K562 (cell line): ENCODE results near the gene DISC1. TPM values are rescaled to one million over a fixed set of nuclear protein-coding genes. Genes with fewer than 3 reads are reported as not detected.

Experiments
- ATAC-seq: fragments of 200-7000 bp; cut with Tn5 transposase; 3 replicates; pipeline ENCODE4 v1.9.1; 2020; ENCODE audit warnings: moderate library complexity
- BruUV-seq: library from RNA; stranded (reverse); fragments of 400-500 nt; replicated peaks from 2 replicates; lab custom pipeline; 2021; lab: Mats Ljungman, UMichigan
- CTCF ChIA-PET: fragments of 300-600 bp; formaldehyde crosslinking; extraction: SDS; loops from one replicate; lab custom pipeline; 2021; ENCODE audit warnings: low intra/inter-chr PET ratio; lab: Yijun Ruan, JAX
- POLR2A ChIA-PET: fragments of 300-600, 350-650 bp; sonication (Branson Sonifier 250); formaldehyde crosslinking; extraction: SDS; loops from one replicate; lab custom pipeline; 2021; ENCODE audit warnings: antibody characterized with exemption, inconsistent platforms; lab: Yijun Ruan, JAX
- DNase-seq, 4 experiments: peaks; one replicate each; pipeline versions ENCODE4 v3.0.0 to v3.0.0-alpha.2; 2011 to 2018; ENCODE audit warnings: low spot score in 3 of 4, mixed read lengths in 3 of 4; ENCODE audit errors: extremely low read depth in 1 of 4
- FAIRE-seq: peaks from 2 replicates; lab custom pipeline; 2011; peaks lifted over from hg19 to GRCh38; lab: Jason Lieb, UNC
- H2AFZ ChIP-seq: 2 replicates; pipeline ENCODE4 v1.6.0; 2011; ENCODE audit warnings: low read depth, low read length, control low read depth, inconsistent platforms
- H3K27ac ChIP-seq: fragments of 200-600 bp; 3 replicates; pipeline ENCODE4 v1.8.0; 2011; ENCODE audit warnings: low read depth, mild to moderate bottlenecking, control low read depth, inconsistent platforms, low read length, moderate library complexity, mixed read lengths; ENCODE audit errors: extremely low read depth
- H3K27me3 ChIP-seq, 2 experiments: fragments of 300-600 bp in 1 of 2; 2 replicates in 1 of 2; 3 replicates in 1 of 2; pipeline versions ENCODE4 v1.6.0 to v1.8.0; 2011; ENCODE audit warnings: inconsistent platforms in 2 of 2, low read length in 2 of 2, mild to moderate bottlenecking in 1 of 2, mixed read lengths in 1 of 2, moderate library complexity in 1 of 2; ENCODE audit not compliant: control insufficient read depth in 2 of 2, insufficient read depth in 2 of 2
- H3K36me3 ChIP-seq: fragments of 300-600 bp; 3 replicates; pipeline ENCODE4 v1.8.0; 2011; ENCODE audit warnings: mild to moderate bottlenecking, low read length, inconsistent platforms; ENCODE audit not compliant: control insufficient read depth, insufficient read depth
- H3K4me1 ChIP-seq, 2 experiments: fragments of 200-600 bp in 1 of 2; replicated peaks in 1 of 2; 2 replicates in 1 of 2; 3 replicates in 1 of 2; pipeline versions ENCODE4 v1.5.1 to v1.8.0; 2011; ENCODE audit warnings: inconsistent platforms in 2 of 2, low read length in 2 of 2, mild to moderate bottlenecking in 1 of 2, mixed read lengths in 1 of 2, moderate library complexity in 1 of 2; ENCODE audit not compliant: control insufficient read depth in 2 of 2, insufficient read depth in 2 of 2
- H3K4me2 ChIP-seq: 2 replicates; pipeline ENCODE4 v1.6.1; 2011; ENCODE audit warnings: low read length, control low read depth, inconsistent platforms, mixed read lengths; ENCODE audit not compliant: insufficient read depth
- H3K4me3 ChIP-seq: fragments of 200-600 bp; sonication (generic), shearing (Covaris generic); 2 replicates; pipeline ENCODE4 v1.5.1; 2016; ENCODE audit warnings: control low read depth, inconsistent platforms
- H3K79me2 ChIP-seq: fragments of 200-600 bp; 3 replicates; pipeline ENCODE4 v1.8.0; 2011; ENCODE audit warnings: low read length, inconsistent platforms; ENCODE audit not compliant: control insufficient read depth, insufficient read depth
- H3K9ac ChIP-seq, 2 experiments: 2 replicates each; pipeline versions ENCODE4 v1.6.0 to v1.6.1; 2011; ENCODE audit warnings: low read depth in 2 of 2, low read length in 2 of 2, control low read depth in 1 of 2, inconsistent platforms in 1 of 2, mild to moderate bottlenecking in 1 of 2, mixed read lengths in 1 of 2; ENCODE audit not compliant: insufficient read depth in 1 of 2
- H3K9me1 ChIP-seq: one replicate; pipeline ENCODE4 v1.6.0; 2011; ENCODE audit warnings: inconsistent platforms, mild to moderate bottlenecking, low read length, moderate library complexity; ENCODE audit not compliant: control insufficient read depth, insufficient read depth
- H3K9me3 ChIP-seq: replicated peaks from 2 replicates; pipeline ENCODE4 v1.5.1; 2011; ENCODE audit warnings: low read depth, low read length, inconsistent platforms; ENCODE audit not compliant: control insufficient read depth, insufficient read depth
- H4K20me1 ChIP-seq: replicated peaks from 2 replicates; pipeline ENCODE4 v1.6.1; 2011; ENCODE audit warnings: low read length, inconsistent platforms, mixed read lengths; ENCODE audit not compliant: control insufficient read depth, insufficient read depth
- ARID2 ChIP-seq: fragments of 450-650 bp; IDR thresholded peaks from 2 replicates; pipeline ENCODE4 v1.6.1; 2017; ENCODE audit warnings: antibody characterized with exemption, mild to moderate bottlenecking
- CEBPB ChIP-seq: fragments of 450-650 bp; IDR thresholded peaks from 2 replicates; pipeline ENCODE4 v1.6.1; 2016; ENCODE audit warnings: missing genetic modification characterization, missing compliant biosample characterization
- CEBPG ChIP-seq, 3 experiments: fragments of 200-800 bp in 1 of 3; sonication (Bioruptor generic) in 1 of 3; sonication (generic) in 1 of 3; formaldehyde crosslinking in 1 of 3; IDR thresholded peaks in 2 of 3; conservative IDR thresholded peaks in 1 of 3; 2 replicates each; pipeline versions ENCODE4 v1.6.1 to v1.8.0; 2016 to 2022; ENCODE audit warnings: missing compliant biosample characterization in 2 of 3, missing genetic modification characterization in 2 of 3, mild to moderate bottlenecking in 1 of 3, missing genetic modification reagents in 1 of 3
- JUN ChIP-seq, 2 experiments: sonication (generic) in 1 of 2; formaldehyde crosslinking in 1 of 2; IDR thresholded peaks; 2 replicates each; pipeline versions ENCODE4 v1.6.1 to v1.8.0; 2012 to 2022; ENCODE audit warnings: borderline replicate concordance in 2 of 2, mild to moderate bottlenecking in 2 of 2, improper control_type of control experiment in 1 of 2, low read depth in 1 of 2, low read length in 1 of 2, missing genetic modification reagents in 1 of 2
- RHOXF2B ChIP-seq: fragments of 250-450 bp; sonication (Bioruptor Pico); conservative IDR thresholded peaks from 2 replicates; pipeline ENCODE4 v1.5.1; 2021
- WGBS: fragments of 100-300 bp; shearing (Covaris generic); methylation state at CpG from one replicate; pipeline ENCODE4 v1.1.6; 2016; ENCODE audit warnings: low coverage, mixed read lengths; ENCODE audit not compliant: insufficient coverage; ENCODE audit errors: missing lambda C conversion rate; 5-methylcytosine and 5-hydroxymethylcytosine counted together
- in situ Hi-C: fragments of 300-500 bp; cut with MboI; formaldehyde crosslinking; loops from 4 replicates; pipeline ENCODE4 v1.15.0; 2018; ENCODE audit warnings: inconsistent platforms, mixed read lengths
- intact Hi-C: fragments of 100-400 bp; cut with micrococcal nuclease; formaldehyde crosslinking; loops from 2 replicates; pipeline ENCODE4 v1.14.2; 2022
- polyA plus RNA-seq, 8 experiments: library from polyadenylated mRNA; depleted of rRNA in 4 of 8; stranded (reverse) in 5 of 8; unstranded in 3 of 8; fragments of >200 nt; fragmentation: Nextera tagmentation in 2 of 8; fragmentation: Illumina TruSeq in 1 of 8; extraction: Ambion mirVana in 2 of 8; extraction: Trizol in 1 of 8; gene quantifications; 2 replicates each; pipeline versions ENCODE4 v1.2.1 to v1.2.3, GENCODE V29; 2011 to 2014; ENCODE audit warnings: inconsistent platforms in 1 of 8, missing spikeins in 1 of 8
- total RNA-seq, 7 experiments: library from RNA; depleted of rRNA in 6 of 7; stranded (reverse); fragments of >200 nt in 6 of 7; fragmentation: Illumina TruSeq in 2 of 7; extraction: Trizol in 2 of 7; gene quantifications; 2 replicates each; pipeline versions ENCODE4 v1.2.1 to v1.2.3, GENCODE V29; 2011 to 2021; ENCODE audit warnings: low replicate concordance in 1 of 7
- TF ChIP-seq, protein P1 (sequence below): fragments of 450-650 bp; formaldehyde crosslinking; IDR thresholded peaks from 2 replicates; pipeline ENCODE4 v1.4.0; 2022; ENCODE audit warnings: mild to moderate bottlenecking, moderate library complexity
- TF ChIP-seq, protein P2 (sequence below), 2 experiments: fragments of 450-650 bp in 1 of 2; sonication (generic) in 1 of 2; formaldehyde crosslinking in 1 of 2; IDR thresholded peaks in 1 of 2; conservative IDR thresholded peaks in 1 of 2; 2 replicates each; pipeline versions ENCODE4 v1.6.1 to v1.8.1; 2016 to 2023; ENCODE audit warnings: mild to moderate bottlenecking in 2 of 2, moderate library complexity in 2 of 2, inconsistent platforms in 1 of 2, missing genetic modification reagents in 1 of 2

Gene DISC1
- total and polyA plus RNA-seq, 9 of the 15 experiments (the other 6 are each of a cell fraction or from before 2014, with no cell fraction given), result 0.01 to 0.11 (median 0.08) TPM; not detected in 1

DNA sequence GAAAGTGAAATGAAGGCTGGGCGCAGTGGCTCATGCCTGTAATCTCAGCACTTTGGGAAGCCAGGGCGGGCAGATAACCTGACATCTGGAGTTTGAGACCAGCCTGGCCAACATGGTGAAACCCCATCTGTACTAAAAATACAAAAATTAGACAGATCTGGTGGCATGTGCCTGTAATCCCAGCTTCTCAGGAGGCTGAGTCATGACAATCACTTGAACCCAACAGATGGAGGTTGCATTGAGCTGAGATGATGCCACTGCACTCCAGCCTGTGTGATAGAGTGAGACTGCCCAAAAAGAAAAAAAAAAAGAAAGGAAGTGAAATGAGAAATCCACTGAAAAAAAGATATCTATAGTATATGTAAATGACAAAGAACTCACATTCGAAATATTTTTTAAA is 439.9 kb downstream of the DISC1 start (continued):
- TF ChIP-seq ARID2, result no peak

DNA sequence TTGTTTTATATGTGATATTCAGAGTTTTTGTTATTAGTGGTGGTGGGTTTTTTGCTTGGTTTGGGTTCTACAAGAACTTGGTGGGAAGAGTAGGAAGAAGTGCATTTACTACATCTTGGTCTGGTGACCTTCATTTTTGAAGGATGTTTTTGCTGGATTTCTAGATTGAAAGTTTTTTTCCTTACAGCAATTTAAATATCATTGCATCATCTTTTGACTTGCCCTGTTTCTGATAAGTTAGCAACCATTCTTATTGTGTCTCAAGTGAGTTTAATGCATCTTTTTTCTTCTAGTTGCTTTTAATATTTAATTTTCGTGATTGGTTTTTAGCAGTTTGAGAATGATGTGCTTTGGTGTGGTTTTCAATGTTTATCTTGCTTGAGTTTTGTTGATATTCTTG is 447.7 kb downstream of the DISC1 start:
- POLR2A ChIA-PET, result no interaction called here
- H3K9me1 ChIP-seq, result no peaks in the 10 kb centered on the region
- H3K9me3 ChIP-seq, result no peaks in the 10 kb centered on the region
- H3K4me2 ChIP-seq, result no peak overlapping the region
- intact Hi-C loops (no loop called here), in situ Hi-C loops (no loop called here)
- no peak overlapping the region for H3K9ac ChIP-seq
- ATAC-seq, result no peak
- H3K4me3 ChIP-seq, result no peak overlapping the region
- CTCF ChIA-PET, result no interaction called here
- no peaks in the 10 kb centered on the region for H3K36me3 ChIP-seq
- H4K20me1 ChIP-seq, result no peaks in the 10 kb centered on the region
- WGBS, result 0% methylated on average over 1 of the region's 1 CpG
- H2AFZ ChIP-seq, result no peak overlapping the region
- H3K27ac ChIP-seq, result no peak overlapping the region
- no peak for DNase-seq
- H3K79me2 ChIP-seq, result no peaks in the 10 kb centered on the region
- no peaks in the 10 kb centered on the region for H3K27me3 ChIP-seq
- BruUV-seq, result no TSS peak
- no peak for FAIRE-seq
- no peak for TF ChIP-seq JUN (IDR thresholded peaks at IDR 0.05; ENCODE audit: borderline replicate concordance, low read depth, low read length)
- TF ChIP-seq JUN (CRISPR knock-in tag; IDR thresholded peaks at IDR 0.05; ENCODE audit: borderline replicate concordance), result no peak
- TF ChIP-seq CEBPB, result peak; percentile 20; the same call in 1 of the 2 replicates
- TF ChIP-seq, protein P1, sequence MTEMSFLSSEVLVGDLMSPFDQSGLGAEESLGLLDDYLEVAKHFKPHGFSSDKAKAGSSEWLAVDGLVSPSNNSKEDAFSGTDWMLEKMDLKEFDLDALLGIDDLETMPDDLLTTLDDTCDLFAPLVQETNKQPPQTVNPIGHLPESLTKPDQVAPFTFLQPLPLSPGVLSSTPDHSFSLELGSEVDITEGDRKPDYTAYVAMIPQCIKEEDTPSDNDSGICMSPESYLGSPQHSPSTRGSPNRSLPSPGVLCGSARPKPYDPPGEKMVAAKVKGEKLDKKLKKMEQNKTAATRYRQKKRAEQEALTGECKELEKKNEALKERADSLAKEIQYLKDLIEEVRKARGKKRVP (CRISPR knock-in tag), result 0 out of 2 replicates have a peak, but pooled peaks have one; percentile 54
- TF ChIP-seq, protein P2, sequence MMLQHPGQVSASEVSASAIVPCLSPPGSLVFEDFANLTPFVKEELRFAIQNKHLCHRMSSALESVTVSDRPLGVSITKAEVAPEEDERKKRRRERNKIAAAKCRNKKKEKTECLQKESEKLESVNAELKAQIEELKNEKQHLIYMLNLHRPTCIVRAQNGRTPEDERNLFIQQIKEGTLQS (IDR thresholded peaks at IDR 0.05), result peak; percentile 59
- TF ChIP-seq, protein P2 (CRISPR knock-in tag; conservative IDR thresholded peaks at IDR 0.05), result no peak
- no peak for TF ChIP-seq CEBPG (CRISPR knock-in tag; IDR thresholded peaks at IDR 0.05)
- peak; percentile 21 to 77; a peak in 3 of 4 replicates for TF ChIP-seq CEBPG (tag; conservative IDR thresholded peaks at IDR 0.05 in 1 of 2, IDR thresholded peaks at IDR 0.05 in 1 of 2)
- no peak for TF ChIP-seq RHOXF2B (CRISPR knock-in tag)
- no peaks in the 10 kb centered on the region for H3K4me1 ChIP-seq
